Heart left ventricle (tissue), 16 donors: ENCODE results near the gene ADAM15. TPM values are rescaled to one million over a fixed set of nuclear protein-coding genes. Genes with fewer than 3 reads are reported as not detected.

Experiments used
- ATAC-seq, 4 donors: fragments of 200-7000 bp; cut with Tn5 transposase; one replicate each; pipeline ENCODE4 v1.9.1; 2020 to 2022; ENCODE audit warnings: moderate library complexity in 4 of 4, mild to moderate bottlenecking in 3 of 4, moderate number of reproducible peaks in 1 of 4
- DNase-seq, 5 donors: peaks; one replicate each; pipeline ENCODE4 v3.0.0-alpha.2; 2020
- H3K27ac ChIP-seq, 12 donors: fragments of 200-600 bp; sonication (generic) in 4 of 12; one replicate each; pipeline versions ENCODE4 v1.5.0 to v1.8.0; 2016 to 2022; ENCODE audit warnings: mild to moderate bottlenecking in 2 of 12
- H3K27me3 ChIP-seq, 9 donors: fragments of 200-600 bp; sonication (generic) in 2 of 9; one replicate each; pipeline versions ENCODE4 v1.5.1 to v1.8.0; 2016 to 2022; ENCODE audit warnings: mild to moderate bottlenecking in 3 of 9
- H3K36me3 ChIP-seq, 9 donors: fragments of 200-600 bp; sonication (generic) in 2 of 9; one replicate each; pipeline versions ENCODE4 v1.5.0 to v1.8.0; 2018 to 2022; ENCODE audit warnings: mild to moderate bottlenecking in 2 of 9
- H3K4me1 ChIP-seq, 12 donors: fragments of 200-600 bp; sonication (generic) in 4 of 12; one replicate each; pipeline versions ENCODE4 v1.5.0 to v1.8.0; 2016 to 2022; ENCODE audit warnings: mild to moderate bottlenecking in 3 of 12
- H3K4me3 ChIP-seq, 12 donors: fragments of 200-600 bp; sonication (generic) in 4 of 12; one replicate each; pipeline versions ENCODE4 v1.5.0 to v1.8.0; 2017 to 2022; ENCODE audit warnings: mild to moderate bottlenecking in 9 of 12, moderate library complexity in 4 of 12
- H3K9me3 ChIP-seq, 12 donors: fragments of 200-600 bp; sonication (generic) in 4 of 12; one replicate each; pipeline versions ENCODE4 v1.5.0 to v1.8.0; 2016 to 2022; ENCODE audit warnings: mild to moderate bottlenecking in 1 of 12
- POLR2A ChIP-seq, 2 donors: fragments of 450-650 bp; IDR thresholded peaks; one replicate each; pipeline ENCODE4 v1.6.1; 2017; ENCODE audit warnings: antibody characterized with exemption in 2 of 2, mild to moderate bottlenecking in 2 of 2, moderate library complexity in 2 of 2
- WGBS, 4 donors: extraction: QIAGEN DNeasy Blood & Tissue Kit in 2 of 4; methylation state at CpG; one replicate each; pipeline versions ENCODE4 v1.1.5 to v1.1.7; 2013 to 2018; 5-methylcytosine and 5-hydroxymethylcytosine counted together
- intact Hi-C, 10 donors: fragments of 100-400 bp; cut with DNase I; formaldehyde crosslinking; loops; one replicate each; pipeline versions ENCODE4 v1.11.1 to v1.14.2; 2022
- polyA plus RNA-seq, 2 donors: library from polyadenylated mRNA; stranded (reverse); fragments of 200-250 nt; gene quantifications; one replicate each; pipeline ENCODE4 v1.2.3, GENCODE V29; 2013
- total RNA-seq, 9 donors: library from RNA; depleted of rRNA in 2 of 9; stranded (reverse); fragments of >200 nt in 2 of 9; fragmentation: NEBNext Ultra II Directional in 3 of 9; extraction: Animal tissue kit (Norgen Biotek cat#: 25700) in 3 of 9; gene quantifications; one replicate each; pipeline versions ENCODE4 v1.1.0 to v1.2.4, GENCODE V29; 2016 to 2023
- TF ChIP-seq, protein P1 (sequence below), 12 donors: fragments of 200-600 bp; sonication (generic) in 4 of 12; IDR thresholded peaks; one replicate each; pipeline versions ENCODE4 v1.5.0 to v1.8.0; 2018 to 2022; ENCODE audit warnings: antibody characterized with exemption in 12 of 12, mild to moderate bottlenecking in 5 of 12
- donor health status: ischemic (EF 13 %, LVEDD 7.1; RV severe dilation, severe dysfunction).
- donor health status: healthy with polysubstance abuse.
- donor health status: DM: no; HTN: yes; CAD: no.
- donor health status: DM: no; HTN: no; CAD: no.
- donor health status: ischemic (EF 25% LVEDD 6.9; RV normal size, moderate dysfunction).
- donor health status: ischemic (EF 25% LVEDD 5.7; RV mildly dilated, moderate dysfunction).
- donor health status: healthy.
- donor health status: DM: yes; HTN: yes; CAD: no.
- donor health status: ischemic (EF 35%, LVEDD 5.7; RV mildly dilated, moderate dysfunction).
- donor health status: nonischemic (EF 11% LVEDD 7.7; RV severe dilation, severe dysfunction).
- donor health status: DM: yes; HTN: yes; CAD: no.
- donor health status: PGD.
- donor health status: ischemic (EF 29% LVEDD 5.4; RV normal size, mild dysfunction).
- donor health status: nonischemic (EF 23%, LVEDD 6.1; RV moderate dilation, normal function).

Gene ADAM15
- total and polyA plus RNA-seq, 11 donors: 55.8 to 199 (median 84.2) TPM

DNA sequence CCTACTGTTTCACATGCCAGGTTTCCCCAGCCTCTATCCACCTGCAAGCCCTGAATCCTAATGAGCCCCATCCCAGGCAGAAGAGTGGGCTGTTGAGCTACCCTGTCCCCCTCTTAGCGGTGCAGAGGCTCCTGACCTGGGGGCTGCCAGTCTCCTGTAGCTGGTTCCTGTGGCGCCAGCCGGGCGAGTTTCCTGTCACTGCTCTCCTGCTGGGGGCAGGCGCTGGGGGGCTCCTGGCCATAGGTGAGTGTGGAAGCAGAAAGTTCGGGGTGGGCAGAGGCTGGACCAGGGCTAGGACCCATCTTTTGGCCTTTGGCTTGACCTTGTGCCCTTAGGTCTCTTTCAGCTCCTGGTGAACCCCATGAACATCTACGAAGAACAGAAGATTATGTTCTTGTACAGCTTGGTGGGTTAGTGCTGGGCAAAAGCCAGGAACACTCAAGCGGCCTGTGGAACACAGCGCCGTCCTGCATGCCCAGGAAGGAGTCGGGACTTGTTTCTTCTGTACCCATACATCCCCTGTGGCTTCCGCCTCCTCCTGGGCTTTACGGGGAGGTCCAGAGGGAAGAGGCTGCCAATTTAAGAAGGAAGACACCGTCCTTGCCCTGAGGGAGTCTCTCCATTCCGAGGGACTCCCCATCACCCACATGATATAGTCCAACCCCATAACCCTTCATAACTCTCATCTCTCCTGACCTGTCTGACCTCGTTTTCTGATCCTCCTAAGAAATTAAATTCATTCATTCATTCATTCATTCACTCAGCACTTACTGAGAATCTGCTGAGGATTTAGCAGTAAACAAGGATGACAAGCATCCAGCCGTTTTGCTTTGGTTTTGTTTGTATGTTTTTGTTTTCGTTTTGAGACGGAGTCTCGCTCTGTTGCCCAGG, 16.6 kb upstream of the ADAM15 start:
- no peaks in the 10 kb centered on the region for H3K9me3 ChIP-seq
- peaks cover 0 to 26% (median 0%) of the 10 kb centered on the region in 12 donors for H3K4me1 ChIP-seq
- H3K36me3 ChIP-seq: no peaks in the 10 kb centered on the region
- 87 to 90% (median 89%) methylated on average over 20 of the region's 20 CpGs for WGBS, 4 donors
- H3K4me3 ChIP-seq: no peak overlapping the region
- ATAC-seq (no peak), DNase-seq (no peak)
- no peaks in the 10 kb centered on the region for H3K27me3 ChIP-seq
- TF ChIP-seq, protein P1, sequence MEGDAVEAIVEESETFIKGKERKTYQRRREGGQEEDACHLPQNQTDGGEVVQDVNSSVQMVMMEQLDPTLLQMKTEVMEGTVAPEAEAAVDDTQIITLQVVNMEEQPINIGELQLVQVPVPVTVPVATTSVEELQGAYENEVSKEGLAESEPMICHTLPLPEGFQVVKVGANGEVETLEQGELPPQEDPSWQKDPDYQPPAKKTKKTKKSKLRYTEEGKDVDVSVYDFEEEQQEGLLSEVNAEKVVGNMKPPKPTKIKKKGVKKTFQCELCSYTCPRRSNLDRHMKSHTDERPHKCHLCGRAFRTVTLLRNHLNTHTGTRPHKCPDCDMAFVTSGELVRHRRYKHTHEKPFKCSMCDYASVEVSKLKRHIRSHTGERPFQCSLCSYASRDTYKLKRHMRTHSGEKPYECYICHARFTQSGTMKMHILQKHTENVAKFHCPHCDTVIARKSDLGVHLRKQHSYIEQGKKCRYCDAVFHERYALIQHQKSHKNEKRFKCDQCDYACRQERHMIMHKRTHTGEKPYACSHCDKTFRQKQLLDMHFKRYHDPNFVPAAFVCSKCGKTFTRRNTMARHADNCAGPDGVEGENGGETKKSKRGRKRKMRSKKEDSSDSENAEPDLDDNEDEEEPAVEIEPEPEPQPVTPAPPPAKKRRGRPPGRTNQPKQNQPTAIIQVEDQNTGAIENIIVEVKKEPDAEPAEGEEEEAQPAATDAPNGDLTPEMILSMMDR (IDR thresholded peaks at IDR 0.05): no peak
- no peak for TF ChIP-seq POLR2A (IDR thresholded peaks at IDR 0.05)
- H3K27ac ChIP-seq: no peak overlapping the region
- intact Hi-C loops: no loop called here

DNA sequence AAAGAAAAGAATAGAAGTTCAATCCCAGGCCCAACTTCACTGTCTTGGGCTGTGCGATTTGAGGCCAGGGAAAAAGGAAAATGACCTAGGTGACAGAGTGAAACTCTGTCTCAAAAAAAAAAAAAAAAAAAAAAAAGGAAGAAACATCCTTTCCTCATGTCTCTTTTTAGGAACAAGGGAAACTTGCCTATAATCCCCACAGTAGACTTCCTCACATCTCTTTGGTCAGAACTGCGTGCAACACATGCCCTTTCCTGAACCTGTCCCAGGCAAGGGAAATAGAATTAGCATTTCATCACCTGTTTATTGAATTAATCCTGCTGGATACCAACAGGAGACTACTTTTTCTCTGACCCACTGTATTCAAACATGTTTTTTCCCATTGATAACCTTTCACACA, 15.2 kb upstream of the ADAM15 start:
- intact Hi-C loops: no loop called here

DNA sequence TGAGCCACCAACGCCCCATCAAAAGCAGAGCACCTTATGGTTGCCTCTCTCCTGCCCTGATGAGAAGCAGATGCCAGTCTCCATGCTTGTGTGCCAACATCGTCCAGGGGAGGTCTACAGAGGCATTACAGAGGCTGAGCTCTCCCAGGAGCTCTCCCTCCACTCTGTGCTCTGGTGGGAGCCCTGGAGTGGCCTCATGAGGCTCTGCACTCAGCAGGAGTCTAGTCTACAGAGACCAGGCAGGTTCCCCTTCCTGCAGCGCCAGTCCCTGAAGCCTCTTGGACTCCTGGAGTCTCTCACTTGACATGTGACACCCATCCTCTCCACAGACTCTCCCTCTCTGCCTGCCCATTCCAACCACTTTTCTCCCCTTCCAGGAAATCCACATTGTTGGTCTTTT, 14.1 kb upstream of the ADAM15 start:
- intact Hi-C loops: no loop called here
- H3K36me3 ChIP-seq: no peaks in the 10 kb centered on the region
- no peak for TF ChIP-seq POLR2A (IDR thresholded peaks at IDR 0.05)
- TF ChIP-seq, protein P1 (IDR thresholded peaks at IDR 0.05): no peak
- no peaks in the 10 kb centered on the region for H3K27me3 ChIP-seq
- ATAC-seq: no peak
- H3K4me1 ChIP-seq: peaks cover 0 to 26% (median 0%) of the 10 kb centered on the region in 12 donors
- DNase-seq: no peak
- 88 to 100% (median 92%) methylated on average over 3 of the region's 3 CpGs for WGBS, 4 donors
- no peaks in the 10 kb centered on the region for H3K9me3 ChIP-seq
- no peak overlapping the region for H3K27ac ChIP-seq
- H3K4me3 ChIP-seq: no peak overlapping the region

More for the DNA sequence above, 15.2 kb upstream of the ADAM15 start:
- Histone ChIP-seq H3K36me3 (no peaks in the 10 kb centered on the region), H3K9me3 (no peaks in the 10 kb centered on the region), H3K27me3 (no peaks in the 10 kb centered on the region), H3K4me3 (no peak overlapping the region), H3K27ac (no peak overlapping the region), H3K4me1 (peaks cover 0 to 26% (median 0%) of the 10 kb centered on the region in 12 donors)
- no peak for ATAC-seq
- WGBS, 4 donors: 68 to 81% (median 79%) methylated on average over 2 of the region's 2 CpGs
- DNase-seq: no peak
- TF ChIP-seq, protein P1 (IDR thresholded peaks at IDR 0.05): no peak
- no peak for TF ChIP-seq POLR2A (IDR thresholded peaks at IDR 0.05)

DNA sequence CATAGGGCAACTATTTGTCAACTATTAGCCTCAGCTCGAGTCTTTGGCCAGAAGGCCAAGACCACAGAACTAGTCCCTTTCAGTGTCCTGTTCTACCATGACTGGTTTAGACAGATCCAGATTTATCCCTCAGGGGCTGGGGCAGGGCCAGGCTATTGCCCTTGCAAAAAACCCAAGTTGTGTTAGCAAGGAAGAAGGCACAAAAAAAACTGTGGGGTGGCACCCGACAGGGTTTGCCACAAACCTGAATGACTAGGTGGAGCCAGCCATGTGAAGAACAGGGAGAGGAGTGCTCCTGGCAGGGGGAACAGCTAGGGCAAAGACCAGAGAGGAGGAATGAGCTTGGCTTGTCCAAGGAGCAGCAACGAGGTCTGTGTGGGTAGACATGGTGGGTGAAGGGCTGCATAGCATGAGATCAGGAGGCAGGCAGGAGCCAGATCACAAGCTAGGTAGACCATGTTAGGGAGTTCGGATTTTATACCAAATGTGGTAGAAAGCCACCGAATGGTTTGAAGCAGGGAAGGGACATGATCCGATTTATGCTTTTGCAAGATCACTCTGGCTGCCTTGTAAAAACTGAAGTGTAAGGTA, 13.2 kb upstream of the ADAM15 start:
- H3K36me3 ChIP-seq: no peaks in the 10 kb centered on the region
- TF ChIP-seq POLR2A (IDR thresholded peaks at IDR 0.05): no peak
- H3K27ac ChIP-seq: no peak overlapping the region
- H3K4me1 ChIP-seq: peaks cover 0 to 26% (median 0%) of the 10 kb centered on the region in 12 donors
- 87 to 94% (median 91%) methylated on average over 6 of the region's 6 CpGs for WGBS, 4 donors
- no peaks in the 10 kb centered on the region for H3K9me3 ChIP-seq
- no peak for ATAC-seq
- intact Hi-C loops: no loop called here
- no peaks in the 10 kb centered on the region for H3K27me3 ChIP-seq
- H3K4me3 ChIP-seq: no peak overlapping the region
- DNase-seq: no peak
